GM12878 (cell line): Measurements from ENCODE around the gene ISCA2. TPM values are rescaled to one million over a fixed set of nuclear protein-coding genes. Genes with fewer than 3 reads are reported as not detected.

Source experiments
- ATAC-seq: fragments of 200-7000 bp; cut with Tn5 transposase; 3 replicates; pipeline ENCODE4 v1.9.1; 2020; ENCODE audit warnings: mild to moderate bottlenecking, moderate library complexity
- BruUV-seq: library from RNA; stranded (reverse); fragments of 400-500 nt; replicated peaks from 2 replicates; lab custom pipeline; 2021; lab: Mats Ljungman, UMichigan
- CTCF ChIA-PET: fragments of 300-600 bp; sonication (Branson Sonifier 250); formaldehyde crosslinking; extraction: SDS; loops from one replicate; lab custom pipeline; 2021; ENCODE audit warnings: inconsistent platforms; lab: Yijun Ruan, JAX
- POLR2A ChIA-PET: fragments of 350-600 bp; formaldehyde crosslinking; extraction: SDS; loops from one replicate; lab custom pipeline; 2021; ENCODE audit warnings: inconsistent platforms; lab: Charles Lee
- RAD21 ChIA-PET: fragments of 300-600 bp; sonication (Branson Sonifier 250); formaldehyde crosslinking; loops from one replicate; lab custom pipeline; 2023; ENCODE audit warnings: antibody characterized with exemption; ENCODE audit not compliant: unreplicated experiment; lab: Charles Lee
- SMC1A ChIA-PET: fragments of 300-600 bp; sonication (Branson Sonifier 250); formaldehyde crosslinking; loops from one replicate; lab custom pipeline; 2023; ENCODE audit not compliant: unreplicated experiment, uncharacterized antibody; lab: Charles Lee
- DNase-seq: peaks from one replicate; pipeline ENCODE4 v3.0.0-alpha.2; 2011; ENCODE audit warnings: low read depth, low spot score
- FAIRE-seq: peaks from 3 replicates; lab custom pipeline; 2011; peaks lifted over from hg19 to GRCh38; lab: Jason Lieb, UNC
- H2AFZ ChIP-seq: 2 replicates; pipeline ENCODE4 v1.6.0; 2011; ENCODE audit warnings: low read depth, low read length, control low read depth; ENCODE audit not compliant: control insufficient read depth
- H3K27ac ChIP-seq: 2 replicates; pipeline ENCODE4 v1.5.1; 2011; ENCODE audit warnings: control low read depth; ENCODE audit not compliant: control insufficient read depth, insufficient read depth
- H3K27me3 ChIP-seq, 2 experiments: replicated peaks in 1 of 2; 2 replicates each; pipeline versions ENCODE4 v1.6.0 to v1.6.1; 2011; ENCODE audit warnings: low read length in 1 of 2; ENCODE audit not compliant: control insufficient read depth in 2 of 2, insufficient read depth in 2 of 2
- H3K36me3 ChIP-seq, 2 experiments: 2 replicates each; pipeline ENCODE4 v1.5.1; 2011; ENCODE audit warnings: low read length in 1 of 2; ENCODE audit not compliant: control insufficient read depth in 2 of 2, insufficient read depth in 2 of 2
- H3K4me1 ChIP-seq: 2 replicates; pipeline ENCODE4 v1.6.1; 2011; ENCODE audit warnings: mild to moderate bottlenecking, low read length, moderate library complexity, mixed read lengths; ENCODE audit not compliant: control insufficient read depth, insufficient read depth
- H3K4me2 ChIP-seq: 2 replicates; pipeline ENCODE4 v1.6.0; 2011; ENCODE audit warnings: control low read depth; ENCODE audit not compliant: control insufficient read depth, insufficient read depth
- H3K4me3 ChIP-seq: fragments of 200-600 bp; sonication (generic); 2 replicates; pipeline ENCODE4 v1.5.1; 2016
- H3K79me2 ChIP-seq: 2 replicates; pipeline ENCODE4 v1.6.0; 2011; ENCODE audit warnings: low read length; ENCODE audit not compliant: control insufficient read depth, insufficient read depth
- H3K9ac ChIP-seq: 2 replicates; pipeline ENCODE4 v1.8.0; 2011; ENCODE audit warnings: low read length, control low read depth, mixed read lengths; ENCODE audit not compliant: control insufficient read depth, insufficient read depth
- H3K9me3 ChIP-seq: replicated peaks from 3 replicates; pipeline ENCODE4 v1.5.1; 2011; ENCODE audit warnings: mild to moderate bottlenecking, low read length; ENCODE audit not compliant: control insufficient read depth, insufficient read depth
- H4K20me1 ChIP-seq: 2 replicates; pipeline ENCODE4 v1.6.0; 2011; ENCODE audit not compliant: control insufficient read depth, insufficient read depth
- FOXK2 ChIP-seq: fragments of 450-650 bp; IDR thresholded peaks from 2 replicates; pipeline ENCODE4 v1.6.1; 2017; ENCODE audit warnings: mild to moderate bottlenecking, moderate library complexity
- KLF5 ChIP-seq: fragments of 450-650 bp; IDR thresholded peaks from 2 replicates; pipeline ENCODE4 v1.6.1; 2014; ENCODE audit warnings: mild to moderate bottlenecking; ENCODE audit not compliant: partially characterized antibody
- RAD21 ChIP-seq: IDR thresholded peaks from 2 replicates; pipeline ENCODE4 v1.6.1; 2011; ENCODE audit warnings: mild to moderate bottlenecking, low read depth, low read length, moderate library complexity; ENCODE audit not compliant: insufficient read depth
- RCOR1 ChIP-seq: conservative IDR thresholded peaks from 2 replicates; pipeline ENCODE4 v1.6.1; 2012; ENCODE audit warnings: low read depth, low read length, improper control_type of control experiment
- SUZ12 ChIP-seq: fragments of 200-600 bp; sonication (generic); IDR thresholded peaks from one replicate; pipeline ENCODE4 v1.6.1; 2018; ENCODE audit warnings: antibody characterized with exemption, mild to moderate bottlenecking; ENCODE audit not compliant: unreplicated experiment
- ZNF274 ChIP-seq: IDR thresholded peaks from one replicate; pipeline ENCODE4 v1.8.0; 2011; ENCODE audit not compliant: insufficient read length, insufficient read depth
- WGBS: methylation state at CpG from one replicate; pipeline ENCODE4 v1.1.6; 2016; ENCODE audit warnings: low lambda C conversion rate; ENCODE audit not compliant: insufficient replicate concordance, insufficient coverage; ENCODE audit errors: missing lambda C conversion rate; 5-methylcytosine and 5-hydroxymethylcytosine counted together
- in situ Hi-C: fragments of 300-500 bp; cut with MboI; formaldehyde crosslinking; loops from 9 replicates; pipeline ENCODE4 v1.14.3; 2018; ENCODE audit warnings: mixed read lengths
- intact Hi-C: fragments of 100-400 bp; cut with micrococcal nuclease; formaldehyde crosslinking; loops from one replicate; pipeline ENCODE4 v1.14.2; 2022; ENCODE audit not compliant: unreplicated experiment
- polyA plus RNA-seq, 11 experiments: library from polyadenylated mRNA; depleted of rRNA in 4 of 11; unstranded in 6 of 11; stranded (reverse) in 5 of 11; fragments of >200 nt; fragmentation: Nextera tagmentation in 4 of 11; fragmentation: Illumina TruSeq in 1 of 11; extraction: Ambion mirVana in 4 of 11; extraction: Trizol in 1 of 11; gene quantifications; 1 replicate in 1 of 11; 2 replicates in 10 of 11; pipeline versions ENCODE4 v1.2.1 to v1.2.3, GENCODE V29; 2011 to 2016; ENCODE audit warnings: inconsistent platforms in 2 of 11, missing spikeins in 2 of 11, low read depth in 1 of 11
- total RNA-seq, 4 experiments: library from RNA; depleted of rRNA in 3 of 4; stranded (reverse); fragments of >200 nt in 3 of 4; fragmentation: Illumina TruSeq in 1 of 4; extraction: Trizol in 1 of 4; gene quantifications; 2 replicates each; pipeline versions ENCODE4 v1.2.1 to v1.2.3, GENCODE V29; 2013 to 2021
- TF ChIP-seq, protein P1 (sequence below): IDR thresholded peaks from 2 replicates; pipeline ENCODE4 v1.6.1; 2011; ENCODE audit warnings: borderline replicate concordance, low read depth, mild to moderate bottlenecking, moderate library complexity, low read length; ENCODE audit not compliant: insufficient read depth, poor library complexity, severe bottlenecking
- TF ChIP-seq, protein P2 (sequence below): fragments of 450-650 bp; IDR thresholded peaks from 2 replicates; pipeline ENCODE4 v1.6.1; 2016; ENCODE audit warnings: mild to moderate bottlenecking, moderate library complexity, borderline replicate concordance
- TF ChIP-seq, protein P3 (sequence below): fragments of 450-650 bp; IDR thresholded peaks from 2 replicates; pipeline ENCODE4 v1.6.1; 2017; ENCODE audit warnings: borderline replicate concordance

Gene ISCA2
- total and polyA plus RNA-seq, 10 of the 15 experiments (the other 5 are each of a cell fraction or from before 2014, with no cell fraction given) = 7.5 to 116 (median 32.5) TPM

DNA sequence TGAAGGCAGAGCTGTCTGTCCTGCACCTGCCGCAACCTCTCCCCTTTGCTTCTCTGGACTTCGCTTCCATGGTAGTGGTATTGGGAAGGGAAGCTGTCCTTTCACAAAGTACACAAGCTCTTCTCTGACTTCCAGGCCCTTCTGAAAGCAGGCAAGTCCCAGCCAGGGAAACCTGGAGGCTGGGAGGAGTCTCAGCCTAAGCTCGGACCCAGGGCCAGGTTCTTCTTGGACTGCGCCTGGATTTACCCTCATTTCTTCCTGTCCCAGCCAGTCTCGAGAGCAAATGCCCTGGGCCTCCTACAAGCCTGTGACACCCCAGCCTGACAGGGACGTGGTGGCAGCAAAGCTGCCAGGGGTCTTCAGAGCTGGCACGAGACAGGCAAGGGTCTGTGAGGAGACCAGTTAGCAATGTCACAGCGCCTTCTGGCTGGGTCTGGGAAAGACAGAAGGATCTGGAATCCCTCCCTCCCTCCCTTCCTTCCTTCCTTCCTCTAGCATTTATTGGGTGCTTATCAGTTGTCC is 22.4 kb downstream of the ISCA2 start:
- Histone ChIP-seq H4K20me1 (no peaks in the 10 kb centered on the region), H3K4me3 (no peak overlapping the region), H3K36me3 (no peaks in the 10 kb centered on the region), H3K79me2 (no peaks in the 10 kb centered on the region), H2AFZ (no peak overlapping the region), H3K4me1 (peaks cover 13% of the 10 kb centered on the region), H3K4me2 (no peak overlapping the region), H3K27ac (no peak overlapping the region), H3K27me3 (no peaks in the 10 kb centered on the region; a peak in 1 of 4 replicates), H3K9me3 (no peaks in the 10 kb centered on the region), H3K9ac (no peak overlapping the region)
- ChIA-PET RAD21 (no interaction called here), POLR2A (interaction anchor here (0.6 kb wide), 1 partner anchor 39 kb away, joined by 5 read pairs; no protein-coding TSS in a partner anchor), CTCF (no interaction called here), SMC1A (no interaction called here)
- ATAC-seq (no peak), DNase-seq (no peak), FAIRE-seq (no peak)
- in situ Hi-C loops = no loop called here
- intact Hi-C loops = no loop called here
- TF ChIP-seq FOXK2 = no peak
- TF ChIP-seq KLF5 = no peak
- TF ChIP-seq SUZ12 = no peak
- no peak for TF ChIP-seq RCOR1
- no peak for TF ChIP-seq ZNF274
- TF ChIP-seq, protein P1, sequence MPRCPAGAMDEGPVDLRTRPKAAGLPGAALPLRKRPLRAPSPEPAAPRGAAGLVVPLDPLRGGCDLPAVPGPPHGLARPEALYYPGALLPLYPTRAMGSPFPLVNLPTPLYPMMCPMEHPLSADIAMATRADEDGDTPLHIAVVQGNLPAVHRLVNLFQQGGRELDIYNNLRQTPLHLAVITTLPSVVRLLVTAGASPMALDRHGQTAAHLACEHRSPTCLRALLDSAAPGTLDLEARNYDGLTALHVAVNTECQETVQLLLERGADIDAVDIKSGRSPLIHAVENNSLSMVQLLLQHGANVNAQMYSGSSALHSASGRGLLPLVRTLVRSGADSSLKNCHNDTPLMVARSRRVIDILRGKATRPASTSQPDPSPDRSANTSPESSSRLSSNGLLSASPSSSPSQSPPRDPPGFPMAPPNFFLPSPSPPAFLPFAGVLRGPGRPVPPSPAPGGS = no peak
- TF ChIP-seq, protein P2, sequence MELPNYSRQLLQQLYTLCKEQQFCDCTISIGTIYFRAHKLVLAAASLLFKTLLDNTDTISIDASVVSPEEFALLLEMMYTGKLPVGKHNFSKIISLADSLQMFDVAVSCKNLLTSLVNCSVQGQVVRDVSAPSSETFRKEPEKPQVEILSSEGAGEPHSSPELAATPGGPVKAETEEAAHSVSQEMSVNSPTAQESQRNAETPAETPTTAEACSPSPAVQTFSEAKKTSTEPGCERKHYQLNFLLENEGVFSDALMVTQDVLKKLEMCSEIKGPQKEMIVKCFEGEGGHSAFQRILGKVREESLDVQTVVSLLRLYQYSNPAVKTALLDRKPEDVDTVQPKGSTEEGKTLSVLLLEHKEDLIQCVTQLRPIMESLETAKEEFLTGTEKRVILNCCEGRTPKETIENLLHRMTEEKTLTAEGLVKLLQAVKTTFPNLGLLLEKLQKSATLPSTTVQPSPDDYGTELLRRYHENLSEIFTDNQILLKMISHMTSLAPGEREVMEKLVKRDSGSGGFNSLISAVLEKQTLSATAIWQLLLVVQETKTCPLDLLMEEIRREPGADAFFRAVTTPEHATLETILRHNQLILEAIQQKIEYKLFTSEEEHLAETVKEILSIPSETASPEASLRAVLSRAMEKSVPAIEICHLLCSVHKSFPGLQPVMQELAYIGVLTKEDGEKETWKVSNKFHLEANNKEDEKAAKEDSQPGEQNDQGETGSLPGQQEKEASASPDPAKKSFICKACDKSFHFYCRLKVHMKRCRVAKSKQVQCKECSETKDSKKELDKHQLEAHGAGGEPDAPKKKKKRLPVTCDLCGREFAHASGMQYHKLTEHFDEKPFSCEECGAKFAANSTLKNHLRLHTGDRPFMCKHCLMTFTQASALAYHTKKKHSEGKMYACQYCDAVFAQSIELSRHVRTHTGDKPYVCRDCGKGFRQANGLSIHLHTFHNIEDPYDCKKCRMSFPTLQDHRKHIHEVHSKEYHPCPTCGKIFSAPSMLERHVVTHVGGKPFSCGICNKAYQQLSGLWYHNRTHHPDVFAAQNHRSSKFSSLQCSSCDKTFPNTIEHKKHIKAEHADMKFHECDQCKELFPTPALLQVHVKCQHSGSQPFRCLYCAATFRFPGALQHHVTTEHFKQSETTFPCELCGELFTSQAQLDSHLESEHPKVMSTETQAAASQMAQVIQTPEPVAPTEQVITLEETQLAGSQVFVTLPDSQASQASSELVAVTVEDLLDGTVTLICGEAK = no peak
- no peak for TF ChIP-seq RAD21
- TF ChIP-seq, protein P3, sequence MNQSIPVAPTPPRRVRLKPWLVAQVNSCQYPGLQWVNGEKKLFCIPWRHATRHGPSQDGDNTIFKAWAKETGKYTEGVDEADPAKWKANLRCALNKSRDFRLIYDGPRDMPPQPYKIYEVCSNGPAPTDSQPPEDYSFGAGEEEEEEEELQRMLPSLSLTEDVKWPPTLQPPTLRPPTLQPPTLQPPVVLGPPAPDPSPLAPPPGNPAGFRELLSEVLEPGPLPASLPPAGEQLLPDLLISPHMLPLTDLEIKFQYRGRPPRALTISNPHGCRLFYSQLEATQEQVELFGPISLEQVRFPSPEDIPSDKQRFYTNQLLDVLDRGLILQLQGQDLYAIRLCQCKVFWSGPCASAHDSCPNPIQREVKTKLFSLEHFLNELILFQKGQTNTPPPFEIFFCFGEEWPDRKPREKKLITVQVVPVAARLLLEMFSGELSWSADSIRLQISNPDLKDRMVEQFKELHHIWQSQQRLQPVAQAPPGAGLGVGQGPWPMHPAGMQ = no peak
- 39% methylated on average over 8 of the region's 8 CpGs for WGBS
- BruUV-seq = no TSS peak
